GM23338 (cell line): ENCODE data around the gene PACC1.

Source experiments
- CREB1 ChIP-seq: fragments of 250-450 bp; sonication (Bioruptor Pico); IDR thresholded peaks from 2 replicates; pipeline ENCODE4 v1.5.0; 2020; ENCODE audit warnings: low read depth, mild to moderate bottlenecking, moderate library complexity
- EZH2 ChIP-seq: fragments of 200-600 bp; sonication (generic); IDR thresholded peaks from one replicate; pipeline ENCODE4 v1.8.0; 2017; ENCODE audit warnings: antibody characterized with exemption, mild to moderate bottlenecking, low read depth; ENCODE audit not compliant: unreplicated experiment
- EZH2phosphoT487 ChIP-seq: fragments of 200-600 bp; sonication (generic); IDR thresholded peaks from one replicate; pipeline ENCODE4 v1.8.1; 2018; ENCODE audit warnings: antibody characterized with exemption; ENCODE audit not compliant: unreplicated experiment
- JUNB ChIP-seq: IDR thresholded peaks from one replicate; pipeline ENCODE4 v1.6.1; 2016; ENCODE audit warnings: antibody characterized with exemption; ENCODE audit not compliant: unreplicated experiment
- POLR2AphosphoS5 ChIP-seq: IDR thresholded peaks from 2 replicates; pipeline ENCODE4 v1.6.1; 2016; ENCODE audit warnings: antibody characterized with exemption, low read depth
- ZNF331 ChIP-seq: fragments of 250-450 bp; sonication (Bioruptor Pico); IDR thresholded peaks from 2 replicates; pipeline ENCODE4 v1.5.0; 2020; ENCODE audit warnings: low read depth, mild to moderate bottlenecking, moderate library complexity
- TF ChIP-seq, protein P1 (sequence below), 2 experiments: fragments of 200-600 bp in 1 of 2; sonication (generic) in 1 of 2; conservative IDR thresholded peaks; 2 replicates each; pipeline versions ENCODE4 v1.5.1 to v1.6.1; 2016 to 2017; ENCODE audit warnings: antibody characterized with exemption in 2 of 2, low read depth in 2 of 2, mild to moderate bottlenecking in 2 of 2, moderate library complexity in 1 of 2
- TF ChIP-seq, protein P2 (sequence below): IDR thresholded peaks from one replicate; pipeline ENCODE4 v1.6.1; 2018; ENCODE audit warnings: antibody characterized with exemption; ENCODE audit not compliant: unreplicated experiment
- TF ChIP-seq, protein P3 (sequence below): IDR thresholded peaks from 2 replicates; pipeline ENCODE4 v1.6.1; 2016; ENCODE audit warnings: antibody characterized with exemption

DNA sequence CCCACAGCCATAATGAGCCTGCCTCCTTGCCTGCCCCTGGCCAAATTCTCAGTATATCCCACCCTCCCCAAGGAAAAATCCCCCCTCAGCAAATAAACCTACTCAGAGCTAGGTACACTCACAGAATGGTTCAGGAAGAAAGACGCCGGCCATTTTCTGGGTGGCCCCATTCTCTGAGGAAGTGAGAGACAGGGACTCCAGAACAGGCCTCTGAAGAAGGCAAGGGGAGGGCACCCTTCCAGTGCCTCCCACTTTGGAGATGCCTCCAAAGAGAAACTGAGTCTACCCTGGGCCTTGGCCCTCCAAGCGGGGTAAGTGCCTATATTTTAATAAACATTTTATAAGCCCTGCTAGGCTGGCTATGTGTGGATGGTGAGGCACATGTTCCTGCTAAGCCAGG, 2.3 kb downstream of the PACC1 start:
- no peak for TF ChIP-seq POLR2AphosphoS5
- no peak for TF ChIP-seq EZH2
- no peak for TF ChIP-seq EZH2phosphoT487
- TF ChIP-seq, protein P1, sequence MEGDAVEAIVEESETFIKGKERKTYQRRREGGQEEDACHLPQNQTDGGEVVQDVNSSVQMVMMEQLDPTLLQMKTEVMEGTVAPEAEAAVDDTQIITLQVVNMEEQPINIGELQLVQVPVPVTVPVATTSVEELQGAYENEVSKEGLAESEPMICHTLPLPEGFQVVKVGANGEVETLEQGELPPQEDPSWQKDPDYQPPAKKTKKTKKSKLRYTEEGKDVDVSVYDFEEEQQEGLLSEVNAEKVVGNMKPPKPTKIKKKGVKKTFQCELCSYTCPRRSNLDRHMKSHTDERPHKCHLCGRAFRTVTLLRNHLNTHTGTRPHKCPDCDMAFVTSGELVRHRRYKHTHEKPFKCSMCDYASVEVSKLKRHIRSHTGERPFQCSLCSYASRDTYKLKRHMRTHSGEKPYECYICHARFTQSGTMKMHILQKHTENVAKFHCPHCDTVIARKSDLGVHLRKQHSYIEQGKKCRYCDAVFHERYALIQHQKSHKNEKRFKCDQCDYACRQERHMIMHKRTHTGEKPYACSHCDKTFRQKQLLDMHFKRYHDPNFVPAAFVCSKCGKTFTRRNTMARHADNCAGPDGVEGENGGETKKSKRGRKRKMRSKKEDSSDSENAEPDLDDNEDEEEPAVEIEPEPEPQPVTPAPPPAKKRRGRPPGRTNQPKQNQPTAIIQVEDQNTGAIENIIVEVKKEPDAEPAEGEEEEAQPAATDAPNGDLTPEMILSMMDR (conservative IDR thresholded peaks at IDR 0.05; ENCODE audit: low read depth in 2 of 2): no peak
- no peak for TF ChIP-seq JUNB
- TF ChIP-seq CREB1 (CRISPR knock-in tag): no peak
- TF ChIP-seq ZNF331: no peak
- TF ChIP-seq, protein P2, sequence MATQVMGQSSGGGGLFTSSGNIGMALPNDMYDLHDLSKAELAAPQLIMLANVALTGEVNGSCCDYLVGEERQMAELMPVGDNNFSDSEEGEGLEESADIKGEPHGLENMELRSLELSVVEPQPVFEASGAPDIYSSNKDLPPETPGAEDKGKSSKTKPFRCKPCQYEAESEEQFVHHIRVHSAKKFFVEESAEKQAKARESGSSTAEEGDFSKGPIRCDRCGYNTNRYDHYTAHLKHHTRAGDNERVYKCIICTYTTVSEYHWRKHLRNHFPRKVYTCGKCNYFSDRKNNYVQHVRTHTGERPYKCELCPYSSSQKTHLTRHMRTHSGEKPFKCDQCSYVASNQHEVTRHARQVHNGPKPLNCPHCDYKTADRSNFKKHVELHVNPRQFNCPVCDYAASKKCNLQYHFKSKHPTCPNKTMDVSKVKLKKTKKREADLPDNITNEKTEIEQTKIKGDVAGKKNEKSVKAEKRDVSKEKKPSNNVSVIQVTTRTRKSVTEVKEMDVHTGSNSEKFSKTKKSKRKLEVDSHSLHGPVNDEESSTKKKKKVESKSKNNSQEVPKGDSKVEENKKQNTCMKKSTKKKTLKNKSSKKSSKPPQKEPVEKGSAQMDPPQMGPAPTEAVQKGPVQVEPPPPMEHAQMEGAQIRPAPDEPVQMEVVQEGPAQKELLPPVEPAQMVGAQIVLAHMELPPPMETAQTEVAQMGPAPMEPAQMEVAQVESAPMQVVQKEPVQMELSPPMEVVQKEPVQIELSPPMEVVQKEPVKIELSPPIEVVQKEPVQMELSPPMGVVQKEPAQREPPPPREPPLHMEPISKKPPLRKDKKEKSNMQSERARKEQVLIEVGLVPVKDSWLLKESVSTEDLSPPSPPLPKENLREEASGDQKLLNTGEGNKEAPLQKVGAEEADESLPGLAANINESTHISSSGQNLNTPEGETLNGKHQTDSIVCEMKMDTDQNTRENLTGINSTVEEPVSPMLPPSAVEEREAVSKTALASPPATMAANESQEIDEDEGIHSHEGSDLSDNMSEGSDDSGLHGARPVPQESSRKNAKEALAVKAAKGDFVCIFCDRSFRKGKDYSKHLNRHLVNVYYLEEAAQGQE: no peak
- TF ChIP-seq, protein P3, sequence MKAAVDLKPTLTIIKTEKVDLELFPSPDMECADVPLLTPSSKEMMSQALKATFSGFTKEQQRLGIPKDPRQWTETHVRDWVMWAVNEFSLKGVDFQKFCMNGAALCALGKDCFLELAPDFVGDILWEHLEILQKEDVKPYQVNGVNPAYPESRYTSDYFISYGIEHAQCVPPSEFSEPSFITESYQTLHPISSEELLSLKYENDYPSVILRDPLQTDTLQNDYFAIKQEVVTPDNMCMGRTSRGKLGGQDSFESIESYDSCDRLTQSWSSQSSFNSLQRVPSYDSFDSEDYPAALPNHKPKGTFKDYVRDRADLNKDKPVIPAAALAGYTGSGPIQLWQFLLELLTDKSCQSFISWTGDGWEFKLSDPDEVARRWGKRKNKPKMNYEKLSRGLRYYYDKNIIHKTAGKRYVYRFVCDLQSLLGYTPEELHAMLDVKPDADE: no peak
